NT2/D1 (cell line): ENCODE measurements around the gene MALRD1.

Experiments
- SUZ12 ChIP-seq: IDR thresholded peaks from 2 replicates; pipeline ENCODE4 v1.6.1; 2011; ENCODE audit not compliant: insufficient read length, insufficient read depth; ENCODE audit errors: extremely low read depth
- YY1 ChIP-seq: IDR thresholded peaks from 2 replicates; pipeline ENCODE4 v1.6.1; 2011; ENCODE audit not compliant: insufficient read length, insufficient read depth

DNA sequence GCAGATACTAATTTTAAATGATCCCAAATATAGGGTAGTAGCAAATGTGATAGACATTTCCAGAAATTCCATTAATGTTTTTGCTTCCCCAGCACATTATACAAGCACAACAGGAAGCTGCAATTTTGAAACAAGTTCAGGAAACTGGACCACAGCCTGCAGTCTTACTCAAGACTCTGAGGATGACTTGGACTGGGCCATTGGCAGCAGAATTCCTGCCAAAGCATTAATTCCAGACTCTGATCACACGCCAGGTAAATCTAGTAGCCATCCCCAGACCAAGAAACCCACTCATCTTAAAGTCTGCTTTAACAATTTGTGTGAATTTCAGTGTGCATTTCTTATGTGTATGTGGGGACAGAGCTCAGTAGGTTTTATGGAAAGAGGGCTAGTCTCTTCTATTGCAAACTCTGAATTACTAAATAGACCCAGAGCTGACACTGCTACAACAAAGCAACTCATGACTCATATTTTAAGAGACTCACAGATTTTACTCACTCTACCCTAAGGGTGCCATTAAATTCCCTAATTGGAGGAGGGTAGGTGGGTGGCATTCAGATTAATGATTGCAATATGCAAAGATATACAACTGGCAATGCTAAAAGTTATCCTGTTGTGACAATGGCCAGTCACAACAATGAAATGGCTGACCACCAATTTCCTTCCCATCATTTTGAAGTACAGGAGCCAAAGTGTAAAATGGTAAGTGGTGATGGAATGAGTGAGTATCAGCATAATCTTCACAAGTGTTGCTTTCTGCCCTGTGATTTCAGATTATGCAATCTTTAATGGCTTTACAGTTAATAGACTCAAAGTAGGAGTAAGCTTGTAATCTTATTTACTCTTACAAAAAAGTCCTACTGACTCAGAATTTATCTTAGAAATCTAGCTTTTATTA, 450.0 kb downstream of the MALRD1 start:
- no peak for TF ChIP-seq YY1
- TF ChIP-seq SUZ12, result no peak
